Measurements from ENCODE around the gene GRAMD4. TPM values are rescaled to one million over a fixed set of nuclear protein-coding genes. Genes with fewer than 3 reads are reported as not detected.

GRAMD4 gene
- total RNA-seq, 1 donor from 2014 or later: 65.9 TPM

- intact Hi-C loops (cut with micrococcal nuclease): no loop called here
Observed at GRCh38 chr22:46667245-46667623, 47.0 kb downstream of the GRAMD4 start.

- intact Hi-C loops (cut with micrococcal nuclease): no loop called here
Observed at GRCh38 chr22:46668116-46668515, 47.9 kb downstream of the GRAMD4 start.

GRCh38 chr22:46669201-46669600 is 49.0 kb downstream of the GRAMD4 start:
- intact Hi-C loops (cut with micrococcal nuclease): no loop called here

- intact Hi-C loops (cut with micrococcal nuclease): no loop called here
Observed at GRCh38 chr22:46671824-46672432, 51.7 kb downstream of the GRAMD4 start.

- intact Hi-C loops (cut with micrococcal nuclease): no loop called here
Observed at GRCh38 chr22:46672731-46673130, 52.5 kb downstream of the GRAMD4 start.

- intact Hi-C loops (cut with micrococcal nuclease): no loop called here
Observed at GRCh38 chr22:46673205-46673604, 53.0 kb downstream of the GRAMD4 start.

GRCh38 chr22:46673662-46674236 is 53.6 kb downstream of the GRAMD4 start:
- intact Hi-C loops (cut with micrococcal nuclease): loop anchor here (1.0 kb wide), 6 partner anchors 59 to 376 kb away; partner anchors contain the start of gene TBC1D22A

GRCh38 chr22:46674367-46674781 is 54.2 kb downstream of the GRAMD4 start:
- intact Hi-C loops (cut with micrococcal nuclease): loop anchor here (1.0 kb wide), 6 partner anchors 60 to 377 kb away; partner anchors contain the start of gene TBC1D22A

- intact Hi-C loops (cut with micrococcal nuclease): loop anchor here (1.0 kb wide), 6 partner anchors 61 to 378 kb away; partner anchors contain the start of gene TBC1D22A
Observed at GRCh38 chr22:46674906-46675305, 54.7 kb downstream of the GRAMD4 start.

- intact Hi-C loops (cut with micrococcal nuclease): no loop called here
Observed at GRCh38 chr22:46675479-46675878, 55.3 kb downstream of the GRAMD4 start.

GRCh38 chr22:46675938-46676337 is 55.8 kb downstream of the GRAMD4 start:
- intact Hi-C loops (cut with micrococcal nuclease): no loop called here

- intact Hi-C loops (cut with micrococcal nuclease): no loop called here
Observed at GRCh38 chr22:46676479-46676878, 56.3 kb downstream of the GRAMD4 start.

- intact Hi-C loops (cut with micrococcal nuclease): no loop called here
Observed at GRCh38 chr22:46676881-46677280, 56.7 kb downstream of the GRAMD4 start.

- intact Hi-C loops (cut with micrococcal nuclease): no loop called here
Observed at GRCh38 chr22:46677323-46678002, 57.3 kb downstream of the GRAMD4 start.

- intact Hi-C loops (cut with micrococcal nuclease): no loop called here
Observed at GRCh38 chr22:46678003-46678657, 57.9 kb downstream of the GRAMD4 start.

- intact Hi-C loops (cut with micrococcal nuclease): no loop called here
Observed at GRCh38 chr22:46678785-46679700, 58.9 kb downstream of the GRAMD4 start.

GRCh38 chr22:46679706-46680269 is 59.6 kb downstream of the GRAMD4 start:
- intact Hi-C loops (cut with micrococcal nuclease): no loop called here

- intact Hi-C loops (cut with micrococcal nuclease): no loop called here
Observed at GRCh38 chr22:46681010-46681409, 60.8 kb downstream of the GRAMD4 start.

- intact Hi-C loops (cut with micrococcal nuclease): no loop called here
Observed at GRCh38 chr22:46682011-46682731, 62.0 kb downstream of the GRAMD4 start.

GRCh38 chr22:46684706-46685105 is 64.5 kb downstream of the GRAMD4 start:
- intact Hi-C loops (cut with micrococcal nuclease): loop anchor here (5.0 kb wide), 1 partner anchor 122 kb away; no protein-coding TSS in a partner anchor
